Ovary (tissue), 9 donors: Measurements from ENCODE around the gene RNF214. TPM values are rescaled to one million over a fixed set of nuclear protein-coding genes. Genes with fewer than 3 reads are reported as not detected.

ENCODE experiments used
- DNase-seq, 5 donors: peaks; one replicate each; pipeline ENCODE4 v3.0.0-alpha.2; 2019 to 2020
- H3K27ac ChIP-seq, 2 donors: fragments of 200-600 bp; one replicate each; pipeline versions ENCODE4 v1.5.1 to v1.8.0; 2019 to 2022
- H3K27me3 ChIP-seq: fragments of 200-600 bp; one replicate; pipeline ENCODE4 v1.8.0; 2022
- H3K36me3 ChIP-seq: fragments of 200-600 bp; sonication (generic); one replicate; pipeline ENCODE4 v1.5.1; 2019
- H3K4me1 ChIP-seq: one replicate; pipeline ENCODE4 v1.8.1; 2013; ENCODE audit warnings: mild to moderate bottlenecking, moderate library complexity; ENCODE audit not compliant: insufficient read depth
- H3K4me3 ChIP-seq: fragments of 200-600 bp; sonication (generic); one replicate; pipeline ENCODE4 v1.5.1; 2017
- H3K9me3 ChIP-seq, 2 donors: fragments of 200-600 bp in 1 of 2; sonication (generic) in 1 of 2; one replicate each; pipeline versions ENCODE4 v1.5.1 to v1.8.1; 2013 to 2019; ENCODE audit warnings: mild to moderate bottlenecking in 1 of 2, moderate library complexity in 1 of 2
- EP300 ChIP-seq: sonication (generic); formaldehyde crosslinking; IDR thresholded peaks from one replicate; pipeline ENCODE4 v1.6.1; 2017; ENCODE audit warnings: antibody characterized with exemption
- POLR2A ChIP-seq: fragments of 450-650 bp; IDR thresholded peaks from one replicate; pipeline ENCODE4 v1.6.1; 2017; ENCODE audit warnings: antibody characterized with exemption, mild to moderate bottlenecking, moderate library complexity
- WGBS, 3 donors: extraction: QIAGEN DNeasy Blood & Tissue Kit in 1 of 3; methylation state at CpG; one replicate each; pipeline versions ENCODE4 v1.1.5 to v1.1.7; 2013 to 2017; 5-methylcytosine and 5-hydroxymethylcytosine counted together
- intact Hi-C, 4 donors: fragments of 100-400 bp; cut with DNase I; formaldehyde crosslinking; loops; one replicate each; pipeline versions ENCODE4 v1.11.0 to v1.15.1; 2022 to 2023
- polyA plus RNA-seq, 2 donors: library from polyadenylated mRNA; stranded (reverse); fragments of 200-250 nt in 1 of 2; fragments of 350-450 nt in 1 of 2; fragmentation: Illumina TruSeq in 1 of 2; extraction: RNeasy Lipid Tissue Mini Kit (QIAGEN cat#74804) in 1 of 2; gene quantifications; one replicate each; pipeline ENCODE4 v1.2.3, GENCODE V29; 2013 to 2014
- total RNA-seq, 7 donors: library from RNA; depleted of rRNA in 2 of 7; stranded (reverse); fragments of >200 nt in 2 of 7; fragmentation: NEBNext Ultra II Directional in 3 of 7; extraction: Animal tissue kit (Norgen Biotek cat#: 25700) in 3 of 7; gene quantifications; one replicate each; pipeline versions ENCODE4 v1.1.0 to v1.2.4, GENCODE V29; 2016 to 2023
- TF ChIP-seq, protein P1 (sequence below), 3 donors: fragments of 450-650 bp in 2 of 3; fragments of 200-600 bp in 1 of 3; IDR thresholded peaks; one replicate each; pipeline versions ENCODE4 v1.5.1 to v1.8.0; 2016 to 2022; ENCODE audit warnings: antibody characterized with exemption in 3 of 3, mild to moderate bottlenecking in 1 of 3
- donor health status: DM: no; HTN: no; CAD: no; lungs with moderate emphysema.
- donor health status: DM: no; HTN: no; CAD: no.
- donor health status: Bipolar disorder and iron deficiency.
- donor health status: DM: yes; HTN: yes; CAD: no.
- donor health status: DM: no; HTN: no; CAD: no.
- donor health status: DM: yes; HTN: yes; CAD: no.

Gene RNF214
- total and polyA plus RNA-seq, 9 donors: 9.7 to 40.9 (median 27.3) TPM

DNA sequence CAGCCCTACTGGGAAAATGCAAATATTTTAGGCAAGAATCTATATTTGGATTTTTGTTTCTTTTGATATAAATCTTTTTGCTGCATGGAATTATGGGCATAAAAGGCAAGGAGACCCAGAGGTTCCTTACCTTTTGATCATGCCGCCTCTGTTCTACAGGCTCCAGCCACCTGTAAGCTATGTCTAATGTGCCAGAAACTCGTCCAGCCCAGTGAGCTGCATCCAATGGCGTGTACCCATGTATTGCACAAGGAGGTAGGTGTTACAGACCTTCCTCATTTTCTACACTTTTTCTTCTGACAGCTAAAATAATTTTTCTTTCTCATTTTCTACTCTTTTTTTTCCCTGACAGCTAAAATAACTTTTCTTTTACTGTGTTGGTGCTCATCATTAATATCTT is 50.5 kb downstream of the RNF214 start:
- TF ChIP-seq EP300 (no peak), POLR2A (no peak)
- TF ChIP-seq, protein P1, sequence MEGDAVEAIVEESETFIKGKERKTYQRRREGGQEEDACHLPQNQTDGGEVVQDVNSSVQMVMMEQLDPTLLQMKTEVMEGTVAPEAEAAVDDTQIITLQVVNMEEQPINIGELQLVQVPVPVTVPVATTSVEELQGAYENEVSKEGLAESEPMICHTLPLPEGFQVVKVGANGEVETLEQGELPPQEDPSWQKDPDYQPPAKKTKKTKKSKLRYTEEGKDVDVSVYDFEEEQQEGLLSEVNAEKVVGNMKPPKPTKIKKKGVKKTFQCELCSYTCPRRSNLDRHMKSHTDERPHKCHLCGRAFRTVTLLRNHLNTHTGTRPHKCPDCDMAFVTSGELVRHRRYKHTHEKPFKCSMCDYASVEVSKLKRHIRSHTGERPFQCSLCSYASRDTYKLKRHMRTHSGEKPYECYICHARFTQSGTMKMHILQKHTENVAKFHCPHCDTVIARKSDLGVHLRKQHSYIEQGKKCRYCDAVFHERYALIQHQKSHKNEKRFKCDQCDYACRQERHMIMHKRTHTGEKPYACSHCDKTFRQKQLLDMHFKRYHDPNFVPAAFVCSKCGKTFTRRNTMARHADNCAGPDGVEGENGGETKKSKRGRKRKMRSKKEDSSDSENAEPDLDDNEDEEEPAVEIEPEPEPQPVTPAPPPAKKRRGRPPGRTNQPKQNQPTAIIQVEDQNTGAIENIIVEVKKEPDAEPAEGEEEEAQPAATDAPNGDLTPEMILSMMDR (IDR thresholded peaks at IDR 0.05): no peak
- H3K27ac ChIP-seq: no peak overlapping the region
- no peaks in the 10 kb centered on the region for H3K4me1 ChIP-seq
- H3K4me3 ChIP-seq: no peak overlapping the region
- H3K27me3 ChIP-seq: no peaks in the 10 kb centered on the region
- H3K36me3 ChIP-seq: no peaks in the 10 kb centered on the region
- intact Hi-C loops: no loop called here
- no peak for DNase-seq
- 91 to 95% (median 92%) methylated on average over 3 of the region's 3 CpGs for WGBS, 3 donors
- no peaks in the 10 kb centered on the region for H3K9me3 ChIP-seq

DNA sequence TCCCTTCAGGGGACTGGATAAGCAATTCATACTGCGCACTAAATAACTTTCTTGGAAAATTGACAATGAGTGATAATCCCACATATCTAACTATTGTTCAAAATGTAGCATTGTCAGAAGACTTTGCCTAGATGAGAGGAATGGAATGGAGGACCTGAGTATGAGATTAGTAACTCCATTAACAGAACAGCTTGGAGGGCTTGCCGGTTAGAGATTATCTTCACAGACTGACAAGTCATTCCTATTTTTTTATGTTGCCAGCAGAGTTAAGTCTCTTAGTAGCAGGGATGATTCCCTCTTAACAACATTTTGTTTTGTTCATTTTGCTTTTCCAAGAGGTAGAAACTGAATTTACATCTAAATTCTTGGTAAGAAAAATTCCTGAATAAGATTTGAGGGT is 51.6 kb downstream of the RNF214 start:
- Histone ChIP-seq H3K4me1 (no peaks in the 10 kb centered on the region), H3K27ac (no peak overlapping the region), H3K36me3 (no peaks in the 10 kb centered on the region), H3K9me3 (no peaks in the 10 kb centered on the region), H3K4me3 (no peak overlapping the region), H3K27me3 (no peaks in the 10 kb centered on the region)
- TF ChIP-seq EP300 (no peak), POLR2A (no peak)
- TF ChIP-seq, protein P1 (IDR thresholded peaks at IDR 0.05): no peak
- intact Hi-C loops: no loop called here
- DNase-seq: no peak
- 93 to 96% (median 96%) methylated on average over 2 of the region's 2 CpGs for WGBS, 3 donors

DNA sequence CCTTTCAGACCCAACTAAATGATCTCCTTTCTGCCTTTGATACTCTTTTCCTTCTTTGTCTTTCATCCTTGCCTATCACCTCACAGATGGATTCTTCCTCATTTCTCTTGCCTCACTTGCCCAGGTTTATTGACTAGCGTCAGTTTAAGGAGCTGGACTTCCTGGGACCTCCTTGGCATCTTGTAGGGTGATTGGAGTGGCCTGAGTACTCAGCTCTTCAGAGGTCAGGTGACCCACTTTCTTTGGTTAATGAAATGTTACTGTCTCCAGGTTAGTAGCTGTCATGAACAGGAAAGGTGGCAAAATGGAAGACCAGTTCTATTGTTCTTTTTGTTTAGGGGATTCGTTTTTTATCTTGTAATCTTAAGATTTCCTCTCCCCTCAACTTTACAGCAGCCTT is 54.1 kb downstream of the RNF214 start:
- no peaks in the 10 kb centered on the region for H3K9me3 ChIP-seq
- H3K4me1 ChIP-seq: no peaks in the 10 kb centered on the region
- no peaks in the 10 kb centered on the region for H3K27me3 ChIP-seq
- TF ChIP-seq EP300: no peak
- TF ChIP-seq, protein P1 (IDR thresholded peaks at IDR 0.05): no peak
- no peak for TF ChIP-seq POLR2A
- 78 to 91% (median 84%) methylated on average over 2 of the region's 2 CpGs for WGBS, 3 donors
- no peak for DNase-seq
- no peak overlapping the region for H3K27ac ChIP-seq
- H3K36me3 ChIP-seq: no peaks in the 10 kb centered on the region
- no peak overlapping the region for H3K4me3 ChIP-seq
- intact Hi-C loops: no loop called here

DNA sequence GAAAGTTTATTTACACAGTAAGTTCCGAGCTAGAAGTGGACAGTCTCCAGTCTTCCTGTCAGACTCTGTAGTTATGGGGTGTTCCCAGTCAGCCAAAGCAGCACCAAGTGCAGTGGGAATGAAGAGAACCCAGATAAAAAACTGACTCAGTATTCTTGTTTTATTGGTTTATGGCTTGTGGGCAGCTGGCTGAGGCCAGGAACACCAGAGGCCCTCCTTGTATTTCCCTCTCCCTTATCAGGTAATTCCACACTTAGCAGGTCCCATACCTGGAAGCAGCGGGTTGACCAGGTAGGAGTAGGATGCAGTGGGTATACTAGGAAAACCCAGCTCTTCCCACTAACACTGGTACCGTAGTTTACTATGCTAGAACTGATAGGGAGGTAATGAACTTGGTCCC is 55.2 kb downstream of the RNF214 start:
- intact Hi-C loops: no loop called here
- H3K27me3 ChIP-seq: no peaks in the 10 kb centered on the region
- WGBS, 3 donors: 79 to 88% (median 84%) methylated on average over 3 of the region's 3 CpGs
- no peak overlapping the region for H3K27ac ChIP-seq
- no peaks in the 10 kb centered on the region for H3K9me3 ChIP-seq
- H3K4me3 ChIP-seq: no peak overlapping the region
- H3K4me1 ChIP-seq: no peaks in the 10 kb centered on the region
- TF ChIP-seq EP300 (no peak), POLR2A (no peak)
- TF ChIP-seq, protein P1 (IDR thresholded peaks at IDR 0.05): no peak
- H3K36me3 ChIP-seq: no peaks in the 10 kb centered on the region
- no peak for DNase-seq

DNA sequence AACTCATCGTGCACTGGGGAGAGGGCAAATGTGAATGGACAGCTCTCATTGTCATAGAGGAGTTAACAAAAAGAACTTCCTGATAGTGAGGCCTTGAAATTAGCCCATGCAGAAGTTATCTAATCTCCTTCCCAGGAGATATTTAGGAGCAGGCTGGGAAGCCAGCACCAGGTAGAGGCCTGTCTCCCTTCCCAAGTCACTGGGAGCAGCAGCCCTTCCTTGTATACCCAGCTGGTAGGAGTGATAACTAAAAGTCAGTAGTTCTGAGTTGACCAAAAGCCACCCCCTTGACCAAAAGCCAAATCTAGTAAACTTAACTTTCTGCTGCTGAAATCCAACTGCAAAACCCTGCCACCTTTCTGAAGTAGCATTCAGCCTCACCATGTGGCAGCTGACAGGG is 57.3 kb downstream of the RNF214 start:
- no peak overlapping the region for H3K4me3 ChIP-seq
- no peaks in the 10 kb centered on the region for H3K9me3 ChIP-seq
- DNase-seq: no peak
- no peaks in the 10 kb centered on the region for H3K4me1 ChIP-seq
- no peak overlapping the region for H3K27ac ChIP-seq
- TF ChIP-seq EP300: no peak
- TF ChIP-seq, protein P1 (IDR thresholded peaks at IDR 0.05): no peak
- TF ChIP-seq POLR2A: no peak
- no peaks in the 10 kb centered on the region for H3K27me3 ChIP-seq
- H3K36me3 ChIP-seq: no peaks in the 10 kb centered on the region
- intact Hi-C loops: no loop called here
- WGBS, 3 donors: 64 to 84% (median 75%) methylated on average over 1 of the region's 1 CpG
